ENCODE data around the gene CD226.
"Not testable (repeated sequence)": the region's sequence is repeated elsewhere in the genome, so short reads cannot be mapped to it uniquely, and the experiment has no call there.

The CD226 gene

DNA sequence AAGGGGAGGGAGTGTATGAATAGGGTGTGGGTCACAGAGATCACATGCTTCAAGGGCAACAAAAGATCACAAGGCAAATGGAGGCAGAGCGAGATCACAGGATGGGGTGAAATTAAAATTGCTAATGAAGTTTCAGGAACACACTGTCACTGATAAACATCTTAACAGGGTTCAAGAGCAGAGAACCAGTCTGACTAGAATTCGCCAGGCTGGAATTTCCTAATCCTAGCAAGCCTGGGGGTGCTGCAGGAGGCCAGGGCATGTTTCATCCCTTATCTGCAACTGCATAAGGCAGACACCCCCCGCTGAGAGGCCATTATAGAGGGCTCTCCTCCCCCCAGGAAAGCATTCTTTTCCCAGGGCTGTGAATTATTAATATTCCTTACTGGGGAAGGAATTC, 68.6 kb downstream of the CD226 start:
- H3K4me3 ChIP-seq (ENCODE audit: low read length); H3K27me3 ChIP-seq (ENCODE audit: insufficient read depth, low read length); H3K36me3 ChIP-seq (ENCODE audit: insufficient read depth, low read depth, low read length); H3K9me3 ChIP-seq (ENCODE audit: insufficient read depth, low read depth, low read length); H3K27ac ChIP-seq (ENCODE audit: low read length); H3K9ac ChIP-seq (ENCODE audit: low read depth, low read length): not testable (repeated sequence)
- peaks cover 13% of the 10 kb centered on the region for H3K4me1 ChIP-seq (ENCODE audit: insufficient read depth, low read length)

DNA sequence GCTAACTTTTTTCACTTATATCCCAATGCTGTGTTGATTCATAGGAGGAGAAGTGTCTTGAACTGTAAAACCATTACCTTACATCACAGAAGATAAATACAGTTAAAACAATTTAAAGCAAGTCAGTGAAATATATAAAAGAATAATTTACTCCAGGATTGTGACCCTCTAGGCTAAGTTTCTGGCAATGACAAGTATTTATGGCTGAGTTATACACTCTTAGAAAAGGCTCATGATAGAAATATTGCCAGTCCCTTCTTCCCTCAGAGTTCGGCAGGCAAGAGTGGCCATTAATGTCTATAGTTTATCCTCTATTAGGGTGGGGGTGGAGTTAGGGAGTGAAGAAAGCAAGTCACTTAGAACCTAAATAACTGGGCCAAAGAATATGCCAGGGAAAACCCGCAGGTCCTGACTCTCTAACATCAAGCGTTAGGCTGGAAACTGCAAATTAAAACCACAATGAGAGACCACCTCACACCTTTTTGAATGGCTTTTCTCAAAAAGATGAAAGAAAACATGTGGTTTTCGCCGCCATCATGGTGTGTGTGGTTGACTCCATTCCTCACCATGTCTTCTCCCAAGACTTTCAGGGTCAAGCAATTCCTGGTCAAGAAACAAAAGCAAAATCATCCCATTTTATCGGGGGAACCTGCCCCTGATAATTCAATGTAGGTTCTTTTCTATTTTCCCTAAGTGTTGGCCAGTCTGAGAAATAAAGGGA, 69.3 kb downstream of the CD226 start:
- no peaks in the 10 kb centered on the region for H3K36me3 ChIP-seq (ENCODE audit: insufficient read depth, low read depth, low read length)
- no peak overlapping the region for H3K4me3 ChIP-seq (ENCODE audit: low read length)
- H3K4me1 ChIP-seq (ENCODE audit: insufficient read depth, low read length) = peaks cover 13% of the 10 kb centered on the region
- H3K27ac ChIP-seq (ENCODE audit: low read length) = peak overlapping the region; percentile 95
- H3K9me3 ChIP-seq (ENCODE audit: insufficient read depth, low read depth, low read length) = no peaks in the 10 kb centered on the region
- H3K27me3 ChIP-seq (ENCODE audit: insufficient read depth, low read length) = no peaks in the 10 kb centered on the region
- H3K9ac ChIP-seq (ENCODE audit: low read depth, low read length) = no peak overlapping the region; the same call in 1 of the 2 replicates

DNA sequence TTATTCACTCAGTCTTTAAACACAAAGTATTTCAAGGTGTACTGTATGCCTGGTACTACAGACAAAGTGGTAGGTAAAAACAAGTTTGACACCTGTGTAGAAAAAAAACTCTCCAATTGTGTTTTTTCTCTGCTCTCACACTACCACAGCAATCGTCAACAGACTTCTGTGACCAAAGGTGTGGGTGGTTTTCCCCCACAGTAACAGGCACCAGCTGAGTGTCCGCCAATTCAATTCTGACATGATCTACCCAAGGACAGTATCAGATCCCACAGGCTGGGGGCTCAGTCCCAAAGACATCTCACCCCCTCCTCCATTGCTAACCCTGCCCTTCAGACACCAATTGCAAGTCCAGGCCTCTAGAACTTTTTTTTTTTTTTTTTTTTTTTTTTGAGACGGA, 71.2 kb downstream of the CD226 start:
- Histone ChIP-seq H3K4me1 (ENCODE audit: insufficient read depth, low read length) (peaks cover 13% of the 10 kb centered on the region), H3K4me3 (ENCODE audit: low read length) (no peak overlapping the region), H3K36me3 (ENCODE audit: insufficient read depth, low read depth, low read length) (no peaks in the 10 kb centered on the region), H3K27ac (ENCODE audit: low read length) (no peak overlapping the region), H3K9ac (ENCODE audit: low read depth, low read length) (no peak overlapping the region), H3K27me3 (ENCODE audit: insufficient read depth, low read length) (no peaks in the 10 kb centered on the region), H3K9me3 (ENCODE audit: insufficient read depth, low read depth, low read length) (no peaks in the 10 kb centered on the region)

DNA sequence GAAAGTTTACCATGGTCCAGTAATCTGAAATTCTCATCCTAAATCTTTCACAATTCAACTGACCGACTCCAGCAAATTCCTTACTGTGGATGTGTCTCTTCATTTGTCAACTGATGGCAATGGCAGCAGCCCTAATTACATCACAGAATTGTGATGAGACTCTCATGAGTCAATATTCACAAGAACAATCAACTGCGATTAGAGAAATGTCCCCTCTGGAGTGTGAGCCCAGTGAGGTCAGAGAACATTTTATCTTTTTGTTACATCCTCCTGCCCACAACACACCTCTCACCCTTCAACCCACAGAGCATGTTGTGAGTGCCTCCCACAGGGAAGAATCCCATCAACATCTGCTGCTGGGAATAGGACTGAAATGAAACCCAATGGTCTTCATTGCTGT, 73.6 kb downstream of the CD226 start:
- no peak overlapping the region for H3K9ac ChIP-seq (ENCODE audit: low read depth, low read length)
- H3K4me1 ChIP-seq (ENCODE audit: insufficient read depth, low read length) = peaks cover 10% of the 10 kb centered on the region
- no peak overlapping the region for H3K27ac ChIP-seq (ENCODE audit: low read length)
- no peak overlapping the region for H3K4me3 ChIP-seq (ENCODE audit: low read length)
- H3K27me3 ChIP-seq (ENCODE audit: insufficient read depth, low read length) = no peaks in the 10 kb centered on the region
- no peaks in the 10 kb centered on the region for H3K36me3 ChIP-seq (ENCODE audit: insufficient read depth, low read depth, low read length)
- no peaks in the 10 kb centered on the region for H3K9me3 ChIP-seq (ENCODE audit: insufficient read depth, low read depth, low read length)

DNA sequence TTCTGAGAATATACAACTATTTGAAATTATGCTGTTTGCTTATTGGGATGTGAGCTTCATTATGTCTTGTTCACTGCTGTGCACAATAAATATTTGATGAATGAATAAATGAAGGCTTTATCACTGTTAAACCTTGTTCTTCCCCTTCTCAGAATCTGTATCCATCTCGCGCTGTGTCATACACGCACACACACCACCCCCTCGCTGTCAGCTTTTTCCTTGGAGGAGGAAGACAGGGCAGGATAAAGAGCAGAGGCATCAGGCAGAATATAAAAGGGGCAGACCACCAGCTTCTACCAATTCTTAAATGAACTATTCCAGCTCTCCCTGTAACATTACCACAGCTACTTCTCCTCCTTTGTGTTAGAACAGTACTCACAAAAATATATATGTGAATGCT, 75.0 kb downstream of the CD226 start:
- H3K36me3 ChIP-seq (ENCODE audit: insufficient read depth, low read depth, low read length) = no peaks in the 10 kb centered on the region
- H3K9me3 ChIP-seq (ENCODE audit: insufficient read depth, low read depth, low read length) = no peaks in the 10 kb centered on the region
- H3K9ac ChIP-seq (ENCODE audit: low read depth, low read length) = no peak overlapping the region
- H3K27ac ChIP-seq (ENCODE audit: low read length) = no peak overlapping the region
- no peaks in the 10 kb centered on the region for H3K27me3 ChIP-seq (ENCODE audit: insufficient read depth, low read length)
- no peaks in the 10 kb centered on the region for H3K4me1 ChIP-seq (ENCODE audit: insufficient read depth, low read length)
- no peak overlapping the region for H3K4me3 ChIP-seq (ENCODE audit: low read length)

DNA sequence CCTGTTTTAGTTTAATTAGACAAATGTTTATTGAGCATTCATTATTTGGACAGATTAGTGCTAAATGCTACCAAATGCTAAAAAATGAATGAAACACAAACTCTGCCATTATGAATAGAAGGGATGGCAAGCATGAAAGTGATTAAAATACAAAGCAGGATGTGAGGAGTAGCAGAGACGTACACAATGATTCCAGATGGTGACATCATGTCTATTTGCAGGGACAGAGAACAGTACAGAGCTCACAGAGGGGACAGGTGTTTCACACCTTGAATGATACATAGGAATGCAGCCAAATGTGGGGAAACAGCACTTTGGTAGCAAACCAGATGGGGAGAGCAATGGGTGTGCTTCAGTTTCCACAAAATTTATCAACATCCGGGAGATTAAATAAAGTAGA, 76.3 kb downstream of the CD226 start:
- H3K27me3 ChIP-seq (ENCODE audit: insufficient read depth, low read length) = no peaks in the 10 kb centered on the region
- H3K4me3 ChIP-seq (ENCODE audit: low read length) = no peak overlapping the region
- H3K36me3 ChIP-seq (ENCODE audit: insufficient read depth, low read depth, low read length) = no peaks in the 10 kb centered on the region
- no peaks in the 10 kb centered on the region for H3K4me1 ChIP-seq (ENCODE audit: insufficient read depth, low read length)
- no peaks in the 10 kb centered on the region for H3K9me3 ChIP-seq (ENCODE audit: insufficient read depth, low read depth, low read length)
- H3K27ac ChIP-seq (ENCODE audit: low read length) = no peak overlapping the region
- no peak overlapping the region for H3K9ac ChIP-seq (ENCODE audit: low read depth, low read length)

DNA sequence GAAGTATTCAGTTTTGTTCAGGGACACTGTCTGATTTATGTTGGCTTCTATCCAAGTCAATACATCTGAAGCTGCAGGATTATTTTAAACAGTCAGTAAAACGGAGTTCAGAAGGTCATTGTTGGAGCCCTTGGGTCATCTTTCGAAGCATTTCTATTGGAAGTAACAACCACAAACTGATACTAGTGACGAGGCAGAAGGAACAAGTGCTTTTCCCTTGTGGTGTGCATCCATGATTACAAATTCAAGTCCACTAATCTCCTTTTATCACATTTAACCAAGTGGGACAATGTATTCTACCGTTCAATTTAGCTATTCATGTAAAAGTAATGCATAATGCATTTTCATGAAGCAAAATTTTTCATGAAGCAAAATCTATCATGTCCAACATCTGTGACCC, 76.9 kb downstream of the CD226 start:
- H3K27me3 ChIP-seq (ENCODE audit: insufficient read depth, low read length) = no peaks in the 10 kb centered on the region
- no peaks in the 10 kb centered on the region for H3K36me3 ChIP-seq (ENCODE audit: insufficient read depth, low read depth, low read length)
- no peaks in the 10 kb centered on the region for H3K4me1 ChIP-seq (ENCODE audit: insufficient read depth, low read length)
- H3K9me3 ChIP-seq (ENCODE audit: insufficient read depth, low read depth, low read length) = no peaks in the 10 kb centered on the region
- H3K4me3 ChIP-seq (ENCODE audit: low read length) = no peak overlapping the region
- H3K9ac ChIP-seq (ENCODE audit: low read depth, low read length) = no peak overlapping the region
- H3K27ac ChIP-seq (ENCODE audit: low read length) = no peak overlapping the region

DNA sequence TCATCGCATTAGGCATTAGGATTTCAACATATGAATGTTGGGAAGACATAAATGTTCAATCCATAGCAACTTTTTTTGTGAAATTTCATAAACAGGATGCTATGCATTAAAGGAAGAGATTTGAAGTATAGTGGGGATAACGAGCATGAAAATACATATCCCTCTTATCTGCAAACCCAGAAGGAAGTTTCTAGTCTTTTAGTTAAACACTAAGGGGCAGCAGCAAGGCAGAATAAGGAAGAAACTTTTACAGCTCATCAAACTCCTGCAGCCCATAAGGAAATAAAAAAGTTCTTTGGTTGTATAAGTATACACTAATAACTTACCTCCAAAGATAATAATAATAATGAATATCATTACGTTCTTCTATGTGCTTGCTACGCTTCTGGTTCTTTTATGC, 81.5 kb downstream of the CD226 start:
- no peaks in the 10 kb centered on the region for H3K9me3 ChIP-seq (ENCODE audit: insufficient read depth, low read depth, low read length)
- H3K27ac ChIP-seq (ENCODE audit: low read length) = no peak overlapping the region
- H3K4me3 ChIP-seq (ENCODE audit: low read length) = no peak overlapping the region
- no peaks in the 10 kb centered on the region for H3K36me3 ChIP-seq (ENCODE audit: insufficient read depth, low read depth, low read length)
- no peaks in the 10 kb centered on the region for H3K27me3 ChIP-seq (ENCODE audit: insufficient read depth, low read length)
- H3K4me1 ChIP-seq (ENCODE audit: insufficient read depth, low read length) = no peaks in the 10 kb centered on the region
- no peak overlapping the region for H3K9ac ChIP-seq (ENCODE audit: low read depth, low read length)

DNA sequence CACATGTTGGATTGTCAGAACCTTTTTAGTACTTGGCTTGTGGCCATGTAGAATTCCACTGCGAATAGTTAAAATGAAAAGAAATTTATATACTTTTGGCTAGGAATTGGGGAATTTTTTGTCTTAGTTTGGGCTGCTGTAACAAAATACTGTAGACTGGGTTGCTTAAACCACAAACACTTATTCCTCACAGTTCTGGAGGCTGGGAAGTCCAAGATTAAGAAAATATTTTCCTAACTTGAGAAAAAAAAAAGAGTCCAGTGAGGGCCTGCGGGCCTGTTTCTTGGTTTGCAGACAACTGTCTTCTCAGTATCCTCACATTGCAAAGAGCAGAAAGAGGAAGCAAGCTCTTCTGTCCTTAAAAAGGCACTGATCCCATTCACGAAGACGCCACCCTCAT, 81.9 kb downstream of the CD226 start:
- Histone ChIP-seq H3K4me3 (ENCODE audit: low read length) (no peak overlapping the region), H3K36me3 (ENCODE audit: insufficient read depth, low read depth, low read length) (no peaks in the 10 kb centered on the region), H3K9me3 (ENCODE audit: insufficient read depth, low read depth, low read length) (no peaks in the 10 kb centered on the region), H3K4me1 (ENCODE audit: insufficient read depth, low read length) (no peaks in the 10 kb centered on the region), H3K27ac (ENCODE audit: low read length) (no peak overlapping the region), H3K27me3 (ENCODE audit: insufficient read depth, low read length) (no peaks in the 10 kb centered on the region), H3K9ac (ENCODE audit: low read depth, low read length) (no peak overlapping the region)

DNA sequence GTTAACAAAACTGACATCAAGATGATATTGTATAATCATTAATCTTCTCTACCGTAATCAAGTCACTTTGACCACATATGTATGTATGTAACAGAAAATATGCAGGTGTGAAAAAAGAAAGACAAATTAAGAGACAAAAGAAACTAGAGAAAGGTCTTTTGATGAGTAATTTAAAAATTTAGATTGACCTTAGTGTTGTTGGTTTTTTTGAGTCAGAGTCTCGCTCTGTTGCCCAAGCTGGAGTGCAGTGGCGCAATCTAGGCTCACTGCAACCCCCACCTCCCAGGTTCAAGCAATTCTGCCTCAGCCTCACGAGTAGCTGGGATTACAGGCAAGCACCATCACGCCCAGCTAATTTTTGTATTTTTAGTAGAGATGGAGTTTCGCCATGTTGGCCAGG, 82.9 kb downstream of the CD226 start:
- H3K4me3 ChIP-seq (ENCODE audit: low read length); H3K4me1 ChIP-seq (ENCODE audit: insufficient read depth, low read length); H3K36me3 ChIP-seq (ENCODE audit: insufficient read depth, low read depth, low read length); H3K9ac ChIP-seq (ENCODE audit: low read depth, low read length); H3K9me3 ChIP-seq (ENCODE audit: insufficient read depth, low read depth, low read length); H3K27me3 ChIP-seq (ENCODE audit: insufficient read depth, low read length); H3K27ac ChIP-seq (ENCODE audit: low read length): not testable (repeated sequence)

DNA sequence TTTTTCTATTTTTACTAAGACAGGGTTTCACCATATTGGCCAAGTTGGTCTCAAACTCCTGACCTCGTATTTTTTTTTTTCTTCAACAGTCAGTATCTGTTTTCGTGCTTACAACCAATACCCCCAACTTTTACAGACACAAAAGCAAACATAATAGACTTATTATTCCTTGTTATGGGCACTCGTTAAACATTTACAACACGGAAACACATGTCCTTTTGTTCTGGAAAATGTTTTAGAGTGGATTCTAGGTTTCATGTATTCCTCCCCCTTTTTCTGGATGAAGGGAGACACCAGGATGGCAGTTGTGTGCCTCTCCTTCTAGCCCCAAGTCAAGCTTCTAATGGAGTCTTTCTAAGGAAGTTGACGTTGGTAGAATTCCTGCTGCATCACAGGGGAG, 88.8 kb downstream of the CD226 start:
- no peaks in the 10 kb centered on the region for H3K36me3 ChIP-seq (ENCODE audit: insufficient read depth, low read depth, low read length)
- no peak overlapping the region for H3K4me3 ChIP-seq (ENCODE audit: low read length)
- H3K27ac ChIP-seq (ENCODE audit: low read length) = no peak overlapping the region
- H3K4me1 ChIP-seq (ENCODE audit: insufficient read depth, low read length) = no peaks in the 10 kb centered on the region
- H3K27me3 ChIP-seq (ENCODE audit: insufficient read depth, low read length) = no peaks in the 10 kb centered on the region
- no peaks in the 10 kb centered on the region for H3K9me3 ChIP-seq (ENCODE audit: insufficient read depth, low read depth, low read length)
- no peak overlapping the region for H3K9ac ChIP-seq (ENCODE audit: low read depth, low read length)

DNA sequence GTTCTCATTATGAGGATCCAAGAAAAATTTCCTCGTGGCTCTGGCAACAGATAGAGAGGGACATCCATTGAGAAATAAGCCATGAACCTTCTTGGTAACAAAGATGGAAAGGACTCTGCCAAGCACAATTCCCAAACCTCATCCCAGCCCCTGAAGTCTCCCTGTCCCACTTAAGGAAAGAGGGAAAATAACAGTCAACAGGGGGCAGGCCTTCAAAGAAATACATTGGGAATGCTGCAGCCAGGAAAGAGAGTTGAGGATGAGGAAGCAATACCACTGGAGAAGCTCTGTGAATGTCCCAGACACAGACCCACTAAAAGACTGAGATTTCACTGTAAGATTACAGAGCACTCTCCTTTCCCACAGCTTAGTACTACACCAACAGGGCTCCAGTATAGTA, 93.2 kb downstream of the CD226 start:
- Histone ChIP-seq H3K9ac (ENCODE audit: low read depth, low read length) (no peak overlapping the region), H3K27ac (ENCODE audit: low read length) (no peak overlapping the region), H3K9me3 (ENCODE audit: insufficient read depth, low read depth, low read length) (no peaks in the 10 kb centered on the region), H3K4me3 (ENCODE audit: low read length) (no peak overlapping the region), H3K27me3 (ENCODE audit: insufficient read depth, low read length) (no peaks in the 10 kb centered on the region), H3K4me1 (ENCODE audit: insufficient read depth, low read length) (no peaks in the 10 kb centered on the region), H3K36me3 (ENCODE audit: insufficient read depth, low read depth, low read length) (no peaks in the 10 kb centered on the region)

All from iPS-20b (cell line).